ENCODE measurements around the gene IFIT1. TPM values are rescaled to one million over a fixed set of nuclear protein-coding genes. Genes with fewer than 3 reads are reported as not detected.
A peak's percentile ranks its signal among the peaks of the same experiment; 100 is the strongest.

The IFIT1 gene
- total RNA-seq, 1 donor = 70.8 TPM

DNA sequence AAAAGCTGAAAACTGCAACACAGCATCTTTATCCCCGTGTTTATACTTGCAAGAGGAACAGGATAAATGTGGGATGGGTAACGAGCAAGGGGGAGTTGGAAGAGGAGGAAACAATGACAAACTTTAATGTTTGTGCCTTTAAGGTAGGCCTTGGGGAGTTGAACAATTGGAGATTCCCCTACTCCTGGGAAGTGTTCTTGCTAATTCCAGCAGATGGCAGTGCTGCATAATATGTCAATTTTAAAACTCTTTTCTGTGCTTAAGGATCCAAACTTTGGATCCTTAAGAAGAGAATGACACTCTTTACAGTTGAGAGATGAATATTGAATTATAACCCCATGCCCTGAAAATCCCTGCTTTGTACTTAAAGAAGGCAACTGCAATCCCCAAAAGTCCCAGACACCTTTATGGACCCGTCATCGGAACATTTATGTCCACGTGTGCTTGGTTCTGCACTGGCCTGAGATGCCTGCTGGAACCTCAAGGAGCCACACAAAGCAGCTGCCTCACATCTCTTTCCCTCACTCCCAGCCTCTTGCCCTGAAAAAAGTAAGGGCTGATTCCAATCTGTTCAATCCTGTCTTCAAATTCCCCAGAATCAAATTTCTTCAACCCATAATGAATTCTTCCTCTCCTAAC, 33.9 kb downstream of the IFIT1 start:
- H3K4me3 ChIP-seq (ENCODE audit: low read depth, low read length) = no peak overlapping the region
- DNase-seq (ENCODE audit: low read depth) = peak; percentile 76
- TF ChIP-seq, protein P1, sequence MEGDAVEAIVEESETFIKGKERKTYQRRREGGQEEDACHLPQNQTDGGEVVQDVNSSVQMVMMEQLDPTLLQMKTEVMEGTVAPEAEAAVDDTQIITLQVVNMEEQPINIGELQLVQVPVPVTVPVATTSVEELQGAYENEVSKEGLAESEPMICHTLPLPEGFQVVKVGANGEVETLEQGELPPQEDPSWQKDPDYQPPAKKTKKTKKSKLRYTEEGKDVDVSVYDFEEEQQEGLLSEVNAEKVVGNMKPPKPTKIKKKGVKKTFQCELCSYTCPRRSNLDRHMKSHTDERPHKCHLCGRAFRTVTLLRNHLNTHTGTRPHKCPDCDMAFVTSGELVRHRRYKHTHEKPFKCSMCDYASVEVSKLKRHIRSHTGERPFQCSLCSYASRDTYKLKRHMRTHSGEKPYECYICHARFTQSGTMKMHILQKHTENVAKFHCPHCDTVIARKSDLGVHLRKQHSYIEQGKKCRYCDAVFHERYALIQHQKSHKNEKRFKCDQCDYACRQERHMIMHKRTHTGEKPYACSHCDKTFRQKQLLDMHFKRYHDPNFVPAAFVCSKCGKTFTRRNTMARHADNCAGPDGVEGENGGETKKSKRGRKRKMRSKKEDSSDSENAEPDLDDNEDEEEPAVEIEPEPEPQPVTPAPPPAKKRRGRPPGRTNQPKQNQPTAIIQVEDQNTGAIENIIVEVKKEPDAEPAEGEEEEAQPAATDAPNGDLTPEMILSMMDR (IDR thresholded peaks at IDR 0.05; ENCODE audit: insufficient read depth, low read depth, low read length) = peak; percentile 81

DNA sequence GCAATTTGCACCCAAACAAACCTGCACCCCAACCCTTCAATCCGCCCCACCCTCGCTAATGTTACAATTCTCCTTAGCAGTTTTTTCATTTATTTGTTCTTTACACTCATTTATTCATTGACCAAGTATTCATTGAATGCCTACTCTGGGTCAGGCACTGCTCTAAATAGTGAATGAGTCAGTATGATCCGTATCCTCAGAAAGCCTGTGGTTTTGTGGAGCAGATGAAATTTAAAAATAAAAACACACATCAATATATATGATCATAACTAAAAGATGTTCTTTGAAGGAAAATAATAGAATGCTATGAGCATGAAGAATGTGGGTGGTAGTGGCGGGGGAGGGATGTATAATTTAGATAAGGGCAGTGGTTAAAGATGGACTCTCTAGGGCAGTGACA, 35.2 kb downstream of the IFIT1 start:
- H3K4me3 ChIP-seq (ENCODE audit: low read depth, low read length) = no peak overlapping the region
- TF ChIP-seq, protein P1 (IDR thresholded peaks at IDR 0.05; ENCODE audit: insufficient read depth, low read depth, low read length) = no peak
- DNase-seq (ENCODE audit: low read depth) = peak; percentile 37

DNA sequence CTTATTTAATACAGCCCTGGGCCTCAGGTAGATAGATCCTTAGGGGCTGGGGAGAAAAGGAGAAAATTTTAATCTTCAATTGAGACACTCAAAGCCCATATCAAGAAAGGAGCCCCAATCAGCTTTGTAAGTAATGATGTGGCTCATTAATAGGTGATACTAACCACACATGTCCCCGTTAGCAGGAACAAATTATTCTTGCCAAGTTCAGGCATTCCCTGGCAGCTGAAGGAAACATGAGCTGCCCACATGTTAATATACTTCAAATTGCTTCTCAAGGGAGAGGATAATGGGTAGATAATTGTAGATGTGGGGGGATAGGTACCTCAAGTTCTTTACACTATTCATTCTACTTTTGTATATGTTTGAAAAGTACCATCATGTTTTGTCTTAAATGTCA, 36.5 kb downstream of the IFIT1 start:
- TF ChIP-seq, protein P1 (IDR thresholded peaks at IDR 0.05; ENCODE audit: insufficient read depth, low read depth, low read length) = no peak
- no peak overlapping the region for H3K4me3 ChIP-seq (ENCODE audit: low read depth, low read length)
- no peak for DNase-seq (ENCODE audit: low read depth)

DNA sequence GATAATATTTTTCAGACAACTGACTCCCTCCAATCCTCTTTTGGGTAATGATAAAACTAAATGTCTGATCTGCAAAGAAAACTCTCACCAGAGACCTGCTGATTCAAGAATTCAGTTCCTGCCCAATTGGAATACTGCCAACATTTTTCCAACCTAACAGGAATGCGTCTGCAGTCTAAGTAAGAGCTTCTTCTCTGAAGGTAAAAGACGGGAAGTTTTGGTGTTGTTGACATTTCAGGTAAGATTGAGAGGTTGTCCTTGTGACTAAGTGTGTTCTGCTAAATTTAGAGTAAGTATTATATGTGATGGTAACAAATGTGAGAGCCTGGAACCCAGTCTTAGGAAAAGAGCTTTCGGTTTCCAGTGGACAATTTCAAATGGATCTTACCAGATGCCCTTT, 39.6 kb downstream of the IFIT1 start:
- H3K4me3 ChIP-seq (ENCODE audit: low read depth, low read length) = no peak overlapping the region
- peak; percentile 35 for DNase-seq (ENCODE audit: low read depth)
- TF ChIP-seq, protein P1 (IDR thresholded peaks at IDR 0.05; ENCODE audit: insufficient read depth, low read depth, low read length) = no peak

DNA sequence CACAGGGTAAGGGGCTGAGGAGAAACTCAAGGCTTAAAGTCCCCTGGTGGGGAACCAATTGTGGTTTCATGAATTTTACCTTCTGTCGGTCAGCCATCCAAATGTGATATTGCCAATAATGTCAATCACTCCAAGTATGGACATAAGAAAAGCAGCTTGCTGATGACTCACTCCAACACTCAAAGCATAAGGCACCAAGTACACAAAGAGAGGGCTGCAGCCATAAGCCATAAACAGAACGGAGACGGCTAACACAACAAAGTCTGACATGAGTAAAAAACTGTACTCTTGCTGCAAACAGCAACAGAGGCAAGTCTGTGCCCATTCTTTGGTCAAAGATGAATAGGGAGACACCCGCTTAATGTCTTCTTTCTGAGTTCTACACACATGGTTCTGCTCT, 46.1 kb downstream of the IFIT1 start:
- TF ChIP-seq, protein P1 (IDR thresholded peaks at IDR 0.05; ENCODE audit: insufficient read depth, low read depth, low read length) = no peak
- no peak overlapping the region for H3K4me3 ChIP-seq (ENCODE audit: low read depth, low read length)
- DNase-seq (ENCODE audit: low read depth) = no peak

DNA sequence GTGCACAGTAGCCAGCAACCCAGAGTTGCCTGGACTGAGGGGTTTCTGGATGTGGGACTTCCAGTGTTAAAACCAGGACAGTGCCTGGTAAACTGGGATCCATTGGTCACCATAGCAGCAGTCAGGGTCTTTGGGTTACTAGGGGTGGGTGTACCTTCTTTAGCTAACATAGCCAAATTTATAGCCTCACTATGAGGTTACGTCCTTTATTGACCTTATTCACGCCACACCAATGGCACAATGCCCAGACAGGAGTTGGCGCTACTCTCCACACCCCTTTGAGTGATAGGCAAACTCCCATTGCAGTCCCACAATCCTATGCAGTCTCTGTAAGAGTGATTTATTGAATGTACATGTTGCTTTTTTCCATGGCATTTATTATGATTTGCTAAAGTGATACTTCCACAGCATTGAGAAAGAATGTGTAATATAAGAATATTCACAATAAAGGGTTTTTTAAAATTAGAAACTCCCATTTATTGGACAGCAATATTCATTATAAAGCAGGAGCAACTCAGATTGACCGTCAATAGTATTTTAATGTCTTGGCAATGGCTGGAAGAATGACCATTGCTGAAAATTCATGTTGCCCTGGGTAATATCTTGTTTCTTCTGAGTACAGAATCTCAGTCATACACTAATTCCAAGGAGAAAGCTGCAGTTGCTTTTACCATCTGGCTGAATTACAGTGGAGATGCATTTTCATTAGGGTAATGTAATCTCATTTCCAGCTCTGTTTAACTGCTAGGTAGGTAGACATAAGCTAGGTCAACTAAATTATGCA, 48.0 kb downstream of the IFIT1 start:
- TF ChIP-seq, protein P1 (IDR thresholded peaks at IDR 0.05; ENCODE audit: insufficient read depth, low read depth, low read length) = no peak
- no peak for DNase-seq (ENCODE audit: low read depth)
- no peak overlapping the region for H3K4me3 ChIP-seq (ENCODE audit: low read depth, low read length)
